GM19193 (cell line): ENCODE measurements around the gene PIWIL4.

ENCODE experiments used
- POLR2A ChIP-seq: IDR thresholded peaks from 4 replicates; pipeline ENCODE4 v1.6.1; 2011; ENCODE audit not compliant: insufficient read depth, insufficient read length; ENCODE audit errors: extremely low read depth

Gene PIWIL4

DNA sequence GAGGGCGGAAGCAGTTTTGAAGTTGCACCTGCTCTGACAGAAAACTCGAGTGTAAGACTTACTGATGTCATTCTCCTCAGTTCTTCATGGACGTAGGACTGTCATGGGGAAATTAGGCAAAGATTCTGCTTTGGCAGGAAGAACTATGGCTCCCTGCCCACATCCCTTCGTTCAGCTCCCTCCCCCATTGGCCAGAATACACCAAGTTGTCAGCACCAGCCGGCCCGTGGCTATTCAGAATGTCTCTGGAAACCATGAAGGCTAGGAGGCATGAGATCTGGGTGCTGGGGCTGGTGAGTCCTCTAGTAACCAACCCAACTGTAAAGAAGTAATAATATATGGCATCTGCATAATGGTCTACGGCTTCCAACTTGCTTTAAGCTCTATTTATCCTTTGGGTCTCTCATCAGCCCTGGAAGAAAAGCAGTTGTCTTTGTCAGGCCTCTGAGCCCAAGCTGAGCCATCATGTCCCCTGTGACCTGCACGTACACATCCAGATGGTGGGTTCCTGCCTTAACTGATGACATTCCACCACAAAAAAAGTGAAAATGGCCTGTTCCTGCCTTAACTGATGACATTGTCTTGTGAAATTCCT is 74.1 kb downstream of the PIWIL4 start:
- no peak for TF ChIP-seq POLR2A

DNA sequence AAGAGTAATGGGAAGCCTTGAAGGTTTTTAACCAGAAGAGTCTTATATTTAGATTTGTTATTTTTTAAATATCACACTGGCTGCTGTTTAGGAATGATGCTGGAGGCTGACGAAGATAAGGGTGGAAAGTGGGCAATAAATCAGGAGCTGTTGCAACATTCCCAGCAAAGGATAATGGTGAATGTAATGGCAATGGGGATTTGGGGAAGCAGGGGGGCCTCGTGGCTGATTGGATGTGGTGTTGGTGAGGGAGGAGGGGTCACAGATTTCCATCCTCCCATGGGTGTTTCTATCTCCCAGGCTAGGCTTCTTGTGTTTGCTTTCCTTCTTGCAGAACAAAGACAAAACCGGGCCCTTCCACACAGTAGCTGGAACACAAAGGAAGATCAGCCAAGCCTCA is 80.8 kb downstream of the PIWIL4 start:
- no peak for TF ChIP-seq POLR2A

DNA sequence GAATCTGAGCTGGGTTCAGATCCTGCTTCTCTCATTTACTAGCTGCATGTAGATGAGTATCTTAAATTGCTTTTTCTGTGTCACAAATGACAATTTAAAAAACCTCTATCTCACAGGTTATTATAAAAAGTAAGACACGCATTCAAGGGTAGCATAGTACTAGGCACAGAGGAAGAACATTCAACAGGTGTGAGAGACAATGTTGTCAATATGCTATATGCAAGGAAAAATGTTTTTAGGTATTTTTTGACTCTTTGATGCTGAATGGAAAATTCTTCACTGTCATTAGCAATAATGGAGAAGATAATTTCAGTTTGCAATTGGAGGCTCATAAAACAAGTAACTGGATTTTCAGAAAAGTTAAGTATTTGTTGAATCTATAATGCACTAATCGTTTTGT is 81.6 kb downstream of the PIWIL4 start:
- TF ChIP-seq POLR2A, result no peak

DNA sequence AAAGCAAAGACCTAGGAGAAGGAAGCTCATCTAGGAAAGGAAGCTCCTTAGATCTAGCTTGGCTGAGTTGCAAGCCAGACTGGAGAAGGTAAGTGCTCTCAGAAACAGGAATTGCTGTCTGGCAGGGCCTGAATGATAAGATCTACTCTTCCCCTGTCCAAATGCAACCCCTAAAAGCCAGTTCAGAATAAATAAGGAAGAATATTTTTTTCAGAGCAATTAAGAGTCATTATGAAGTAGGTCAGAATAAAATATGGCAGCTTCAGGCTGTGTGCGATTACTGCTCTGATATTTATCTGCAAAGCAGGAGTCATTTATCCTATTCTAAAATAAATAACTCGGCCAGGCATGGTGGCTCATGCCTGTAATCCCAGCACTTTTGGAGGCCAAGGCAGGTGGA is 82.1 kb downstream of the PIWIL4 start:
- no peak for TF ChIP-seq POLR2A

DNA sequence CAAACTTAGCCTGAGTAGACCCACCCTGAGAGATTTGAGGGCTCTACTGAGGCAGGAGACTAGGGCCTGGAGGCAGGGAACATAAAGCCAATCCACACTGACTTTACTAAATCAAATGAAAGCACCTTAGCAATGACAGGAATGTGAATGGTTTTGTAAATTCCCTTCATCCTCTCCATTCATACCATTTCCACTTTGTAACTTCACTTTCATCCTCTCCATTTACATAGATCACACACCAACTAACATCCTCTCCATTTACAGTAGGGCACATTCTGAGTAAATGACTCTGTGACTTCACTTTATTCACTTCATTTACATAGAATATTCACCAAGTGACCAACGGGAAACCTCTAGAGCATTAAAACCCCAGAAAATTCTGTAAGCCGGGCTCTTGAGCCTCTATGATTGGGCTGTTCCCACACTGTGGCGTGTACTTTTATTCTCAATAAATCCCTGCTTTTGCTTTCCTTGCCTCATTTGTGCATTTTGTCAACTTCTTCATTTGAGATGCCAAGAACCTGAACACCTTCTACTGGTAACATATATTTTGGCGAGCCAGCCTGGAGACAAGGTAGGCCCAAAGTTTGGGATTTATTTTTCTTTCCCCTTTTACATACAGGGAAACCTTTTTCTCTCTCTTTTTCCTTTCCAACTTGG is 82.9 kb downstream of the PIWIL4 start:
- no peak for TF ChIP-seq POLR2A

DNA sequence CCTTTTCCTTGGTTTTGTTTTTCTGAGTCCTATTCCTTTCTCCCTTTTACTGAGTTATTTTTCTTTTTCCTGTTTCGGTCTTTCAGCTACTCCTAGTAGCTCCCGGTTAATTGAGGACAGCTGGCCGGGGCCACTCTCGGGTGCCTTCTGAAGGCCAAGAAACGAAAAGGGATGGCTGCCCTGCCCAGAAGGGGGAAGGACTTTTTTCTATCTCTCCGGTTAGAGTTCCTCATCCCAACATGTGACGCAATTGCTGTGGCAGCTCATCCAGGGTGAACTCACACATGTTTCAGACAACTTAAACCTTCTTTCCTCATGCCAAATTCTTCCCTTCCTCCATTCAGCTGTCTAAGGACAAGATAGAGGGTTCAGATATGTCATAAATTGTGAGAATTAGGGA is 83.6 kb downstream of the PIWIL4 start:
- TF ChIP-seq POLR2A, result no peak

DNA sequence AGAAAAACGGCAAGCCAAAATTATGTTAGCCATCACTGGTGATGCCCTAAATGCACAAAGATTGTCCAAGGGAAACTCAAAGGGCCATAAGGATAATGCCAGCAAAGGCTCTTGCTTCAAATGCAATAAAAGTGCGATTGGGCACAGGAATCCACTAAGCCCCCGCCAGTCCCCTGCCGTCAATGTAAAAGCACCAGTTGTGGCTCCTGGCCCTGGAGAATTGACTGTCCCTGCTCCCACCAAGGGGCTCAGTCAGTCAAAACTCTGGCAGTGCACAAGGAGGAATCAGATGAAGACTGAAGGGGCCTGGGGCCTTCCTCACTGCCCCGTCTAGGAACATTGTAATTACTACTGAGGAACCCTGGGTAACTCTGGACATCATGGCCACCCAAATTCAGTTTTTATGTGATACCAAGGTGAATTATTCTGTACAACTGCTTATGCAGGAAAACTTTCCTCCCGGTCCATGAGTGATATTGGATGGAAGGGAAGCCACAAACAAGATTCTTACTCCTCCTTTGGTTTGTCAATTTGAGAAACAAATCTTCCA is 85.6 kb downstream of the PIWIL4 start:
- TF ChIP-seq POLR2A, result no peak

DNA sequence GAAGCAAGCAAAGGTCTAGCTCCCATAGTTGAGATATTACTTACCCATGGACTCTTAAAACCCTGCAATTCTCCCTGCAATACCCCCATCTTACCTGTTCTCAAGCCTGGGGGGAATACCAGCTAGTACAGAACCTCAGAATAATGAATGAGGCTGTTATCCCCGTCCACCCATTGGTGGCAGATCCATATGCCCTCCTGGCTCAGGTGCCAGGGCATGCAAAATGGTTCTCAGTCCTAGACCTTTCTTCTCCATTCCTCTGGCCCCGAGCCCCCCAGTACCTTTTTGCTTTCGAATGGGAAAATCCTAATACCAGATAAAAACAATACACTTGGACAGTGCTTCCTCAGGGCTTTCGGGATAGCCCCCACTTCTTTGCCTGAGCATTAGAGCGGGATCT is 86.4 kb downstream of the PIWIL4 start:
- no peak for TF ChIP-seq POLR2A

DNA sequence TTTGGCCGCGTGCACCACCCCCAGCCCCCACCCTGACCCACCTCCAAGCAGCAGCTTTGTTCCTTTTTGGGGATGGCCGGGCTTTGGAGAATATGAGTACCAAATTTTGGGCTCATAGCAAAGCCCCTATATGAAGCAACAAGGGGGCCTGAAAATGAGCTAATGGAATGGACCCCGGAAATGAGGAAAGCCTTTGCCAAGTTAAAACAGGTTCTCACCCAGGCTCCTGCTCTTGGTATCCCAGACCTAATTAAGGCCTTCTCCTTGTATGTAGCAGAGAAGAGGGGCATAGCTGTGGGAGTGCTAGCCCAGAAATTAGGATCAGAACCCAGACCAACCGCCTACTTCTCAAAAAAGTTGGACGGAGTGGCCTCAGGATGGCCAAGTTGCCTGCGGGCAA is 87.0 kb downstream of the PIWIL4 start:
- TF ChIP-seq POLR2A, result no peak

DNA sequence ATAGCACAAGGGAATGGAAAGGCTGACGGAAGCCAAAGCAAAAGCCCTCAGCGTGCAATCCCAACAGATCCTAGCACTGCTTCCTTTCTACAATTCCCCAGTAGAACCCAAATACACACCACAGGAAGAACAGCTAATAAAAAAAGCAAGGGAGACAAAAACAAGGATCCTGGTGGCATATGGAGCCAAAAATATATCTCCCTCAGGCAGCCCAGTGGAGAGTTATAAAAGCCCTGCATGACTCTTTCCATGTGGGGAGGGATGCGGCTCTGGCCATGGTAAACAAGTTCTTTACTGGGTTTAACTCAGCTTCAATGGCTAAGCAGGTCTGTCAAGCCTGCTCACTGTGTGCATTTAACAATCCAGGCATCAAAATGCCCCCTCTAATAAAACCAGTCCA is 88.1 kb downstream of the PIWIL4 start:
- no peak for TF ChIP-seq POLR2A

DNA sequence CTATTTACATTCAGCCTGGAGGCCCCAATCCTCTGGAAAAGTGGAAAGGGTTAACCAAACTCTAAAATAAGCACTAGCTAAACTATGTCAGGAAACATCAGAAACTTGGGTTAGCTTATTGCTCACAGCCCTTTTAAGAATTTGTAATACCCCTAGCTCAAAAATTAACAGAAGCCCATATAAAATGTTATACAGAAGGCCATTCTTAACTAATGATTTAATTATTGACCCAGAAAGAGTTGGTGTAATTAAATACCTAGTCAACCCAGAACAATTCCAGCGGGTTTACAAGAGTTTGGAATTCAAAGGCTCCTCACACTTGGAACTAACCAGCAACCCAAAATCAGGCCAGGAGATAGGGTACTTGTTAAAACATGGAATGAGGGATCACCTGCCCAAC is 88.8 kb downstream of the PIWIL4 start:
- TF ChIP-seq POLR2A, result no peak

DNA sequence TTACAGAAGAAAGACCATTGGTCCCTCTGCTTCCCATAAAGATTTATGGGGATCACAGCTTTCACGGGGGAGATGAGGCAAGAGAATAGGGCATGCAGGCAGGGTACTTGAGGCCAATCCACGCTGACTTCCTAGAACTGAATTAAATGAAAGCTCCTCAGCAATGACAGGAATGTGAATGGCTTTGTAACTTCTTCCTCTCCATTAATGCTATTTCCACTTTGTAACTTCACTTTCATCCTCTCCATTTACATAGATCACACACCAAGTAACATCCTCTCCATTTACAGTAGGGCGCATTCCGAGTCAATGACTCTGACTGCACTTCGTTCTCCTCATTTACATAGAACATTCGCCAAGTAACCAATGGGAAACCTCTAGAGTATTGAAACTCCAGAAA is 89.8 kb downstream of the PIWIL4 start:
- no peak for TF ChIP-seq POLR2A

DNA sequence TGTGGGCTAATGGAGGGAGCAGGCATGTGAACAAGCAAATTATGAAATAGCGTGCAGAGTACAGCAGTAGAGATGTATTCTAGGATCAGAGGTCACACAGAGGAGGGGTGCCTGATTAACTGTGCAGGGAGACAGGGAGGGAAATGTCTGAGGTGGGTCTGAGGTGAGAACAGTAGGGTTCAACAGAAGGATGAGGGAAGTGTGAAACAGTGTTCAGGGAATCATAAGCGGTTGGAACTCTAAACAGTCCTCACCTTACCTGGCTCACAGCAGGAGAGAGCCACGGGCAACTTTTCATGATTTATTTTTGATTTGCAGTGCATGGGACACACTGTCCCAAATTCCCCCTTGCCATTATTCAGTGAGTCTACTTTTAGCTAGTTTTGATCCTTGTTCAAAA is 90.5 kb downstream of the PIWIL4 start:
- TF ChIP-seq POLR2A, result no peak

DNA sequence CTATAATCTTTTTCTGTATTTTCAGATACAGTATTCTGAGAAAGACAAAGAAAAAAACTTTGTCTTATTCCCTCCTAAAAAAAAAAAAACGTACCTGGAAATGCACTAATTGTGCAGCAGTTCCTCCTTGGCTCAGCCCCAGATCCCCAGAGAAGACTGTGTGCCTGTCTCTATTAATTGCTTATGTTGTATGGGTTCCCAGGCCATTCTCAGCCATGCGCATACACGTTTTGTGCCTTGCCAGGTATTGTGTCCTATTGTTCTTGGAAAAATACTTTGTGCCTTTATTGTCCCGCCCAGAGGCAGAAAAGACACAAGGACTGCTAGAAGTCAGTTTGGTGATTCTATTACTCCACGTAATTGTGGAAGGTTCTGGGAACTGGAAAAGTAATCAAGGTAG is 91.2 kb downstream of the PIWIL4 start:
- TF ChIP-seq POLR2A, result no peak

DNA sequence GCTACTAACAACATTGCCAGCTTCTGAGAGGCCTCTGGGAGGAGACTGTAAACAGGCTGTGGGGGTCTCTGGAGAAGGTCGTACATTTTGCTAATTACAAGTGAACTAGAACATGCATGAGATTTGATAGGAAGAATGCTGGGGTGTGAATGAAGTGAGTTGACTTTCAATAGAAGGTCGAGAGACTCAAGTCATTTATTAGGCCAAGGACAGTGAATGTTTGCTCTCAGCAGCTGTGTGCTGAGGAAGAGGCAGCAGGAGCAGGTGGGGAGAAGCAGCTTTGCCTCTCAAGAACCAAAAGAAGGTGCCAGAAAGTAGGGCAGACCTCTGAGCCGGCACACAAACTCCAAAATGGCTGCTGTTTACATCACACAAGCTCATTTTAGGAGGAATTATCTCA is 91.7 kb downstream of the PIWIL4 start:
- no peak for TF ChIP-seq POLR2A

DNA sequence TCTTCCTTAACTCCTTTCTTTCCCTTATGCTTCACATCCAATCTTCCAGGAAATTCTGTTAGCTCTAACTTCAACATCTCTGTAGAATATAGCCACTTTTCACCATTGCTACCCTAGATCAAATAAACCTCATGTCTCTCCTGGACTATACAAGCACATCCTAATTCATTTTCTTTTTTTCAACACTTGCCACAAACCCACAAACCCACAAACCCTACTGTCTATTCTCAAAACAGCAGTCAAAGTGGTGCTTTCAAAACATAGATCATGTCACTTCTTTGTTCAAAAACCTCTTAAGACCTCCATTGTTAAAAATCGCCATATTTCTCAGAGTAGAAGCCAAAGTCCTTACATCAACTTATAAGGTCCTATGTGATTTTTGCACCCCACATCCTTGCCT is 94.3 kb downstream of the PIWIL4 start:
- no peak for TF ChIP-seq POLR2A
